Stimulated activated CD4-positive, alpha-beta T cell treated with anti-CD3 and anti-CD28 coated beads, Interleukin-4, amount 100 ng/mL, for 1 hour (primary cell): ENCODE measurements around the gene TNS3.
"Not testable (repeated sequence)": the region's sequence is repeated elsewhere in the genome, so short reads cannot be mapped to it uniquely, and the experiment has no call there.

Experiments used
- DNase-seq: peaks from one replicate; pipeline ENCODE4 v3.0.0-alpha.2; 2020

TNS3 gene

GRCh38 chr7:47482013-47482875, 99.7 kb downstream of the TNS3 start:
- DNase-seq = no peak

GRCh38 chr7:47481541-47482012, 100.3 kb downstream of the TNS3 start:
- DNase-seq = no peak

GRCh38 chr7:47480576-47481538, 101.1 kb downstream of the TNS3 start:
- DNase-seq = no peak

GRCh38 chr7:47479821-47480575, 101.9 kb downstream of the TNS3 start:
- DNase-seq = no peak

- no peak for DNase-seq
Measured at GRCh38 chr7:47478926-47479711, 102.8 kb downstream of the TNS3 start.

- no peak for DNase-seq
Measured at GRCh38 chr7:47478017-47478344, 103.9 kb downstream of the TNS3 start.

GRCh38 chr7:47477191-47478016, 104.5 kb downstream of the TNS3 start:
- DNase-seq = no peak

GRCh38 chr7:47475880-47476227, 106.1 kb downstream of the TNS3 start:
- DNase-seq = no peak

- DNase-seq = no peak
Measured at GRCh38 chr7:47474937-47475879, 106.7 kb downstream of the TNS3 start.

GRCh38 chr7:47474211-47474936, 107.5 kb downstream of the TNS3 start:
- DNase-seq = no peak

- DNase-seq = no peak
Measured at GRCh38 chr7:47473499-47474210, 108.3 kb downstream of the TNS3 start.

GRCh38 chr7:47472444-47473157, 109.3 kb downstream of the TNS3 start:
- no peak for DNase-seq

GRCh38 chr7:47471831-47472230, 110.1 kb downstream of the TNS3 start:
- no peak for DNase-seq

GRCh38 chr7:47471358-47471703, 110.6 kb downstream of the TNS3 start:
- no peak for DNase-seq

- DNase-seq = no peak
Measured at GRCh38 chr7:47470567-47471357, 111.1 kb downstream of the TNS3 start.

- not testable (repeated sequence) for DNase-seq
Measured at GRCh38 chr7:47469846-47470245, 112.1 kb downstream of the TNS3 start.

- DNase-seq = no peak
Measured at GRCh38 chr7:47466832-47467231, 115.1 kb downstream of the TNS3 start.
